HG03442 (cell line): ENCODE measurements around the gene MPST.
A peak's percentile ranks its signal among the peaks of the same experiment; 100 is the strongest.
"Not testable (repeated sequence)": the region's sequence is repeated elsewhere in the genome, so short reads cannot be mapped to it uniquely, and the experiment has no call there.

Source experiments
- ATAC-seq: cut with Tn5 transposase; IDR thresholded peaks from one replicate; pipeline ENCODE4 v1.9.1; 2021; ENCODE audit warnings: mild to moderate bottlenecking, moderate library complexity; ENCODE audit not compliant: unreplicated experiment

Gene MPST

DNA sequence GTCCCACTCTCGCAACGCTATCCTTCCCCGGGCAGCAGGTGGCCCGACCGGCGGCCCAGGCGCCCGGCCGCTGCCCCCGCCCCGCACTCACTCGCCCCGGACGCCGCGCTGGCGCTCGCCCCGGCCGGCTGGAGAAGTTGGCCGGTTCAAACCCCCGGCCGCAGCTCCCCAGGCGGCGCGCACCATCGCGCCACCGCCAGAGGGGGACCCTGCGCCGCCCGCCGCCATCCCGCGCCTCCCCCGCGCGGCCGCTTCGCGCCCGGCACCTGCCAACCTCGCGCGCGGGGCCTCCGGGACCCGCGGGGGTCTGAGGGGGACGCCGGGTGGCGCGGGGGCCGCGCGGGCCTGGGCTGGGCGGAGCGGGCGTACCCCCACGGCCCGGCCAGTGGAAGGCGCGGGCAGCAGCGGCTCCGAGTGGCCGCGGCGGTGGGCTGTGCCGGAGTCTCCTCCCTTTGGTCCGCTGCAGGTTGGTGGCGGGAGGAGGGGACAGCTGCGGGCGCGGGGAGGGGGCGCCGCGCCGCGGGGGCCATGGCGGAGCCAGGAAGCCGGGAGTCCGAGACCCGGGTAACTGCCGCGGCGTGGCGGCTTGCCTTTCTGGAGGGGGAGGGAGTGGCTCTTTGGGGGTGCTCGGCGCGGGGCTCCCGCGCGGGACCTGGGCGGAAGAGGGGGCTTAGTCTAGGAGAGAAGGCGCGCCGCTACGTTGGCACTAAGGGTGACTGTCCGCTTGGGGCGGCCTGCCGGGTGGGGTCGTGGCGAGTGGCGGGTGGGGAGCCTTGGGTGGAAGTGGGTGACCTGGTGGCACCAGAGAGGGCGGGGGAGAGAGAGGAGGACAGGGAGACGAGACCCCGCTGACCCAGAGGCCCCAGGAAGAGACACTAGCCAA lies at the start of gene MPST, which contains the start of gene TST:
TSS of gene MPST (plus strand) at position 434 of the 883 bp plus-strand sequence. CDS start at position 529, 95 bp downstream.
TSS of gene TST (minus strand) at position 139 of the 883 bp plus-strand sequence. CDS start 715 bp downstream, outside the sequence.
- ATAC-seq, result peak; percentile 54

DNA sequence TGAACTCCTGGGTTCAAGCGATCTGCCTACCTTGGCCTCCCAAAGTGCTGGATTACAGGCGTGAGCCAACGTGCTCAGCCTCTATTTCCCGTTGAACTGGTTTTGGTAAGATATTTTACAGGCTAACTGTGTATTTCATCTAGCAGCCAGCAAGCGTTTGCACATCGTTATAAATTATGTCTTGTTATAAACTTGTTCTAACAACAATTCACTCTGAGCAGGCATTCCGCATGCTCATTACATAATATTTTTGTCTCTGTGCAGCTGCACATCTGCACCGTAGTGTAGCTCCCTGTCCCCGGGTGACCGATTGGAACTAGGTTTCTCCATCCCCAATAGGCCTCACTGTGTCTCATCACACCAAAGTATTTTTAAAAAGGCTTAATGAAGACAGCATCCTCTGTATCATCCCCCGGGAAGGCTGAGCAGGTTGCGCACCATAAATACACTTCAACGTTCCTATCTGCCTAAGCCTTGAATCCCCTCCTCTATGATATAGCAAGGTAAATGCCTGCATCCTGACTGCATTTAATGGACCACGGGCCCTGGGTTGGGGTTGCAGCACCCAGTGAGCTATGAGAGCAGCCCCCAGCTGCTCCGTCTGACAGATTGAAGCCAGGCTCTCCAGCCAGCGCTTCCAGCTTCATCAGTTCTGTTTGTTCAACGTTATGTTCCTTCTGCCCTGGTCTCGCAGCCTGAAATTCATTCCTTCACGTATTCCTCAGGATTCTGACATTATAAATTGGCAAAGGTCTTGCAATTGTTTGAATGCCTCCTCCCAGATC lies 48.0 kb upstream of the MPST start:
- no peak for ATAC-seq

DNA sequence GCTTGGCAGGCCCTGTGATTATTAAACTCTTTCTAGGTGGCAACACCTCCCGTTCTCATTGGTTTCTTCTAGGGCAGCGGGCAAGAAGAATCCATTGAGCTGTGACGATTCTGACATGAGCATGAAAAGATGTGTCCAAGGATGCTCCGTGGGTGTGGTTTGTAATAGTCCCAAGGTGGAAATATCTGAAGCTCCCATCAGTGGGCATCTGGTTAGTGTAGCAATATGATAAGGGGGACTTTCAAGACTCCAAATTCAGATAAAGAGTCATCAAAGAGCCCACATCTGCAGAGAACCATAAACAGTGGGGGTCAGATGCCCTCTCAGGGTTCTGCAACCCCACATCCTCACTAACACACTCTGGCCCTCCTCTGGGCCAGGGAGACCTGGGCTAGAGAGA lies 42.9 kb upstream of the MPST start:
- ATAC-seq, result no peak

DNA sequence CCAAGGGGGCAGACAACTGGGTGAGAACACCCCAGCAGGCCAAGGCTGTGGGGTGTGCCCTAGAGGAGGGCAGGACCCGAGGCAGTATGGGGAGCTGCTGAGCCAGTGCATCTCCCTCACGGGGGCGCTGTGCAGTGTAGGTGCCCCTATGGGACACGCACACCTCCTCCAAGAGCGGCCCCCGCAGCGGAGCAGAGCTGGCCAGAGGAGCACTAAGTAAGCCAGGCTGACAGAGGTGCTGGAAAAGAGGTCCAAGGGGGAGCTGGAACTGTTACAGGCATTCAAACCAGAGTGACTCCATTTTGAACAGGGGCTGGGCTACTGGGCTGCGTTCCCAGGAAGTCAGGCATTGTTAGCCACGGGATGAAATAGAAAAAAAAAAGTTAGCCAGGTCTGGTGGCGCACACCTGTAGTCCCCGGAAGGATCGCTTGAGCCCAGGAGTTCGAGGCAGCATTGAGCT lies 42.1 kb upstream of the MPST start:
- no peak for ATAC-seq

DNA sequence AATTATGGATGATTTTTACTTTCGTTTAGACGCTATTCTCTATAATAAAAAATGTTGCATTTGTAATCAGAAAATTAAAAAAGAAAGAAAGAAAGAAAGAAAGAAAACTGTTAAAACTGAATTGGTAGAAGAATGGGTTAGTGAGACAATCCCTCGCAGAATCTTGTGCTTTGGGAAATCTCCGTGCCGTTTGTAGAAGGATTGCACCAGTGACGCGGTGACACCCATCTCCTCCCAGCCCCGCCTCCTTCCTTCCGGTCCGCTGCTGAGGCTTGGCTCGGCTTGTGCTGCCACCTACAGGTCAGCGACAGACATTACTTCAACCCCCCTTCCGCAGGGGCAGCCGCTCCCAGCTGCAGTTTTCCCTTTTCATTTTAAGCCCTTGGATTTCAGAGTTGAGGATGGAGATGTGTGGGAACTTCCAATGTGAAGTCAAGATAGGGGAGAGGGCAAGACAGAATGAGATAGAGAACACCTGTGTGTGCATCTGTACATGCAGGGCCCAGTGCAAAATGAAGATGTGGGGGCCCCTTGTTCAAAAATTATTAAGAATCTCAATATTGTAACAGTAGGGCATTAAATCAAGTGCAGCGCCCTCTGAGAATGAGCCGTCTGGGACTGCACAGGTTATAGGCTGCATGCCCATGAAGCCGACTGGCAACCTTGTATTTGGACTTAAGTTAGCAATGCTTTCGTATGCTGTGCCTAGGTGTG lies 41.4 kb upstream of the MPST start:
- peak; percentile 66 for ATAC-seq

DNA sequence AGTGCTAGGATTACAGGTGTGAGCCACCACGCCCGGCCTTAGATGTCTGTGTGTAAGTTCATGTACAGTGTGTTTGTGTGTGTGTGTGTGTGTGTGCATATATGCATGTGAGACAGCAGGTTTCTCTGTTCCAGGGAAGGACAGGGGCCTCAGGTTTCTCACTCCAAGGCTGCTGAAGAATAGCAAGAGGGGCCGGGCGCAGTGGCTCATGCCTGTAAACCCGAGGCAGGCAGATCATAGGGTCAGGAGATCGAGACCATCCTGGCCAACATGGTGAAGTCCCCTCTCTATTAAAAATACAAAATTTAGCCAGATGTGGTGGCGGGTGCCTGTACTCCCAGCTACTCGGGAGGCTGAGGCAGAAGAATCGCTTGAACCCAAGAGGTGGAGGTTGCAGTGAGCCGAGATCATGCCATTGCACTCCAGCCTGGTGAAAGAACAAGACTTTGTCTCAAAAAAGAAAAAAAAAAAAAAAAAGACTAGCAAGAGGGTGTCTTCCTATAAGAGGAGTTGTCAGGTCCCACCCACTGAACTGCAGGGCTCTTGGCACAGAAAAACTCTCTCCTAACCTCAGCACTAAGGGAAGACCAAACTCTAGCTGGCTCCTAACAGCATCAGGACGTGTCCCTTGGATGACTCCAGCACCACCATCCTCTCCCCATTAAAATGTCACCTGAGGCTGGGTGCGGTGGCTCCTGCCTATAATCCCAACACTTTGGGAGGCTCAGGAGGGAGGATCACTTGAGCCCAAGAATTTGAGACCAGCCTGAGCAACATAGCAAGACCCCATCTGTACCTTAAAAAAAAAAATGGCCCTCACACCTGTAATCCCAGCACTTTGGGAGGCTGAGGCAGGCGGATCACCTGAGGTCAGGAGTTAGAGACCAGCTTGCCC lies 40.3 kb upstream of the MPST start:
- no peak for ATAC-seq

DNA sequence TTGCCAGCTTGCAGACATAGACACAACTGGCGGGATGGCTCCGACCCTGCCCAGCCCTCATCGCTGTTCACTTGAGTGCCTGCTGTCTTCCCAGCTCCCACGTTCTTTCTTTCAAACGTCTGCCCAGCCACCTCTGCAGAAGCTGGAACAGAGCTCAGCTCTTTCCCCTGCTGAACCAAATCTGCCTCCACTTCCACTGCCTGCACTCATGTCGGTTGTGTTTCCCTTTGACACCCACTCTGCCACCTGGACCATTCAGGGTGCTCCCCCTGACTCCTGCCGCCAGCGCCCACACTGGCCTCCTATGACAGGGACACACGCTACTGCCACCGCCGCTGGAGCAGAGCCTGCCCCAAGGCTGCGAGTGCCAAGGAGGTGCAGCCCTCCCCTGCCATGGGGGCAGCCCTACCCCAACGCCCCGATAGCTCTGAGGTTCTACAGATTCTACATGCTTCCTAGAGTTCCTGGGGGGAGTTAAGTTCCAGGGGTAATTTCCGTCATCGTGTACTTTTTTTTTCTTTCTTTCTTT lies 38.2 kb upstream of the MPST start:
- no peak for ATAC-seq

DNA sequence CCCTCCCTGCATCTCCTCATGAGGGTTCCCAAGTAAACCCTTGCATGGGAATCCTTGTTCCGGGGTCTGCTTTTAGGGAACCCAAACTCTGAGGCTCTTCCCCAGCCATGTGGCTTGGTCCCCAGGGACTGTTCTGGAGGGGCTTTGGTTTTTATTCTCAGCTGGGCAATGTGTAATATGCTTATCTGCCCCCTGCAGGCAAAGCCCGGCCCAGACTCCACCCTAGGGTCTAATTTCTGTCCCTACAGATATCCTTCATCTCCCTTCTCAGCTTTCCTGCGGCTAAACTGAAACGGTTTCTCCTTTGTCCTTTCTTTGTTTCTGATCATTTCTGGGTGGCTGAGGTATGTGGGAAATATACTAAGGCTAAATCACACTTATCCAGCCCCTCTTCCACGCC lies 37.4 kb upstream of the MPST start:
- no peak for ATAC-seq

DNA sequence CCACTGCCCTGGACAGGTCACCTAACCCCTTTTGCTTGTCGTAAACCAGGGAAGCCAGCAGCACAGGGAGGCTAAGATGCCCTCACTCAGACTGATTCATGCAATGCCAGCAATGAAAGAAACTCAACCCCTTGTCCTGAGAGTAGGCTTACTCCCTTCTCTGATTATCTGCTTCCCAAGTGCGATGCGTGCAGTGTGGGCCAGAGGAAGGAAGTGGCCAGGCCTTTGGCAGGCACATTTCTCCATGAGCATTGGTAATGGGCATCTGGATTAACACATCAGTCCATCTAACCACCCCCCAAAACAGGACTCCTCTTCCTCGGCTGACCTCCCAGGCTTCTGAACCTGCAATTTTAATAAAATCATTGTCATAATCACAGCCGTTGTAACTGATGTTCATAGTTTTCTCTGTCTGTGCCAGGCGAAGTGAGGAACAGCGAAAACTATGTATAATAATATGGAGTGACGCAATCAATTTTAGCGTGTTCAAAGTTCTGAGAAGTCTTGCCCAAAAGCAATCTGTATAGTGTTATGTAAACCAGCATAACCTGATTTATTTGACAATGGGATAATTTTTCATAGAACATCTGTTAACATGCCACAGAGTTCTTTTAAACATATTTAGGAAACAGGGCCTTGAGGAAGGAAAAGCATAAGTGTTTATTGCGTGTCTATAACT lies 34.2 kb upstream of the MPST start:
- ATAC-seq, result no peak

DNA sequence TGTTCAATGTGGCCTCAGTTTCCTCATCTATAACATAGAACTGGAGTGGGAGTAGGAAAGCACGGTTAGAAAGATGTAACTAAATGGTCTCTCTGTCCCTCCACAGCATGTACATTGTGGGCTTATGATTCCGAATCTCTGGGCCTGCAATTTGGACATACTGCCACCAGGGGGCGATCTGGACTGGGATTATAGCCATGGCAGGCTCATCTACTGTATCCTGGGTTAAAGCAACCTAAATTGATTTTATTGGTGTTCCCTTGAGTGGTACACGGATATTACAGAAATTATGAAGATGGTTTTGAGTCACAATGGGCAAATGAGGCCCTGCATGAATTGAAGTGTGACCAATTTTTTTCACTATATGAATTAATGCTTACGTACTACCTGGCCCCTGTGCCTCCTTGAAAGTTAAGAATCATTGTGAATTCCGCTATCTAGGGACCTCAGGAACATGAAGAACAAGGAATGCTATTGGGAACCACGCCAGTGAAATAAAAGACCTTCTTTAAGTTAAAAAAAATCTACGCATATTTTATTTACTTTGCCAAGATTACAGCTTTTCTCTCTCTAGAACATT lies 33.2 kb upstream of the MPST start:
- ATAC-seq, result no peak

DNA sequence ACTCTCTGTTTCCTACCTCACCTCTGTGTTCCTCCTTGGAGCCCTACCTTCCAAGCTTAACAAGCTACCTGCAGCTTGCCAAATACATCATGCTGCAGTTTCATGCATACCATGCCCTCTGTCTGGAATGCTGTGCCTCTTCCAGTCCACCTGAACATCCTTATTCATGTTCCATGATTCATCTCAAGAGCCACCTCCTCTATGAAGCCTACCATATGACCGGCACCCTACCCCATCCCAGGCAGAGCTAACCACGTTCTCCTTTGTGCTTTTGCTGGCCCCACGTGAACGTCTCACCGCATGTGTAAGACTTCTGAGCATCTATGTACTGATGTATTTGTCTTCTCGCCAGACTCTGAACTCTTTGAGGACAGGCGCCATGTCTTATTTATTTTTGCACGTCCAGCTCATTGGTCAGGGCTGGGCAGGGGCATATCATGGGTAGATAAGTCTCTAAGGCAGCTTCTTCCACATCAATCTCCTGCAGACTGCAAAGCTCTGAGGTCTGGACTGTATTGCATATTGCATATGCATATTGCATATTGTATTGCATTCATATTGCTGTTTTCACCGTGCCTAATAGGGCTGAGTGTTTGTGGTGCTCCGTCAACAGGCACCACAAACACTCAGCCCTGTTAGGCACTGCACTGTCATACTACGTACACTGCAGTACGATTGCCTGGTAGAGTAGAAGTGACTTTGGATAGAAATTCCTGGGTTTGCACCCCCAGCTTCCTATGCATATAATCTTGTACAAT lies 31.3 kb upstream of the MPST start:
- ATAC-seq, result no peak

DNA sequence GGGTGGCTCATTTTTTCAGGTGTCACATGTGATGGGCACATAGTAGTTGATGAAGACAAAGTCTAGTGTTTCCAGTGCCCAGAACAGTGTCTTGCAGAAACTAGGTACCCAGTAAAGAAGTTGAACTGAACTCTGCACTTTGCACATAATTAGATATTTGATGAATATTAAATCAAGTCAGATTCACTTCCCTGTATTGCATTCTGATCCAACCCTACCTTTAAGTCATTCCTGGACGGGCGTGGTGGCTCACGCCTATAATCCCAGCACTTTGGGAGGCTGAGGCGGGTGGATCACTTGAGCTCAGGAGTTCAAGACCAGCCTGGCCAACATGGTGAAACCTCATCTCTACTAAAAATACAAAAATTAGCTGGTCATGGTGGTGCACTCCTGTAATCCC lies 30.5 kb upstream of the MPST start:
- not testable (repeated sequence) for ATAC-seq

DNA sequence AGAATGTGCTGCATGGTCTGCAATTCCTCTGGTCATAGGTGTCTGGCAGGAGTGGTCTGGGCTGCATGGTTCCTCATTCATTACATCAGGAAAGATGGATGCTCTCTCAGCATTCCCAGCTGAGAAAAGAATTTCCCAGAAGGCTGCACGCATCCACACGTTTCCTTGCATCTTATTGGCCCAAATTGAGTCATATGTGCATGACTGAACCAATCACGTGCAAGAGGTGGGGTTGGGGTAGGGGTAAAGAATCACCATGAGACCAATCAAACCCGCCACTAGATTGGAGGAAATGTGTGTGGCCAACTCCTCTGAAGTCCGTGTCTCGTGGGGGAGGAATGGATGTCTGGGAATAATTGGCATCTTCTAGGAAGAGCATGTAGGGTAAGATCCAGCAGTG lies 29.1 kb upstream of the MPST start:
- ATAC-seq, result no peak

DNA sequence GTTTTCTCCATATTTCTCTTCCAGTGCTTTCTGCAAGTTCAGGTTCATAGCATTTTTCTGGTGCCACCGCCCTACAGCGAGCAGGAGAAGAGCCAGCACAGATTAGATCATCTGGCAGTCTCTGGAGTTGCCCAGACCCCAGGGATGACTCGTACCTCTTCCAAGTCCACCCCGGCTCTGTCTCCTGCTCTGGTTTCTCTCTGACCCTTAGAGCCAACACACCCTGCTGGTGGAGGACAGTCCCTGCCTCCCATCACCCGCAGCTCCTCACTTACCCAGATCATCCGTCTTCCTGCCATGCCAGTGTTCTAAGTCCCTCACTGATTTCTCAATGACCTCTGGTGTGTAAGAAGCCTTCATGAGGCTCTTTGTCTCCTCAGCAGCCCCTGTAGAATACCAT lies 28.3 kb upstream of the MPST start:
- ATAC-seq, result no peak

DNA sequence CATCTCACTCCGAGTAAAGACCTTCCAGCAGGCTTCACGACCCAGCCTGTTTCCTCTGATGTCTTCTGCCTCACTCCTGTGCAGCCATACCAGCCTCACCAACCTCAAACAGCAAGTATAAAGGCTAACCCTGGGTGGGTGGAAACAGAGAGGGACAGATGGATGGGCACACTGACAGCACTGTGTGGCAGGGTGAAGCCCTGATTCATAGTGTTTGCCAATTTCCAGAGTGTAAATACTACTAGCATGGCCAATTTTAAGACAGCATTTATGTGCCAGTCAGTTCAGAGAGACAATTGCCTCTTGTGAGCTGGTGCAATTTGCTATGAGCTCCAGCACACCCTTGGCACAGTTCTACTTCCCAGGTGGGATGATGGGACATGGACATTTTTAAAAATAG lies 21.8 kb upstream of the MPST start:
- ATAC-seq, result no peak

DNA sequence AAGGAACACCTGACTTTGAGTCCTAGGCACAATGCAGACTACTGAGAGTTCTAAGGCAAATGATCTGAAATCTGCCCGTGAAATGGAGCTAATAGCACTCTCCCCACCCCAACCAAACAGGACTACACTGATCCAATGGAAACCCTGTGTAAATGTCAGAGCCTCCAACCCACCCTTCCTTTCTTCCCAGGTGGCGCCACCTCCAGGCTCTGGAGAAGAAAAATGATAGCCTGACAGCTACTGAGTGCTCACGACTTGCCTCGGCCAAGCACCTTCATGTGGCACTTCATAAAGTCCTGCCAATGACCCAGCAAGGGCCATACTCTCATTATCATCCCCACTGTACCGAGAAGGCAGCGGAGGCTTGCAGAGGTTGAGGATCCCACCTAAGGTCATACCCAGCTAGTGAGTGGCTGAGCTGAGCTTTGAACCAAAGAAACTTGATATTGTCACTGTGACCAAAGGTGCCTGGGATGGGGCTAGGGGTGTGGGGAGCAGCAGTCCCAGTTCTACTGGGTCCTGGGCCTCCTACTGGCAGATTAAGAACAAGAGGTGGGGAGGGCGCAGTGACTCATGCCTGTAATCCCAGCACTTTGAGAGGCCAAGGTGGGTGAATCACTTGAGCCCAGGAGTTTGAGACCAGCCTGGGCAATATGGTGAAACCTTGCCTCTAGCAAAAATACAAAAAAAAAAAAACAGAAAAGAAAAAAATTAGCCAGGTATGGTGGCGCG lies 20.8 kb upstream of the MPST start:
- no peak for ATAC-seq

DNA sequence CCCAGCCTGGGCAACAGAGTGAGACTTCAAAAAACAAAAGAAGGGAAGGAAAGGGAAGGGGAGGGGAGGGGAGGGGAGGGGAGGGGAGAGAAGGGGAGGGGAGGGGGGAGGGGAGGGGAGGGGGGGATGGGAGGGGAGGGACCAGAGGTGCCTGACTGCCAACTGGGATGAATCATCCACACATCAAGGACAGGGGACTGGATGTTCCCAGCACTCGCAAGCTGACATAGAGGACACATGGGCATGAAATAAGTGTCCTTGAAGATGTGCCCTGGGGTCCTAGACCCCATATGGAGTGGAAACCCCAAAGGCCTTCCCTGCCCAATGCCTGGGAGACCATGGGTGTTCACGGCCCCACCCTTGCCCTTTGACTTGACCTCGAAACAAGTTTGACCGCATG lies 20.1 kb upstream of the MPST start:
- ATAC-seq, result no peak
